ENCODE data around the gene RGR.

GRCh38 chr10:84214612-84215235 lies 30.1 kb upstream of the RGR start:
- TF ChIP-seq CTCF (IDR thresholded peaks at IDR 0.05): peak in 7 of 12 donors; percentile 10 to 33 (median 18)
- no peak for TF ChIP-seq POLR2A (IDR thresholded peaks at IDR 0.05)

All from heart left ventricle (tissue), 13 donors.